ENCODE results near the gene WFDC10B.
"Not testable (repeated sequence)": the region's sequence is repeated elsewhere in the genome, so short reads cannot be mapped to it uniquely, and the experiment has no call there.

Gene WFDC10B

DNA sequence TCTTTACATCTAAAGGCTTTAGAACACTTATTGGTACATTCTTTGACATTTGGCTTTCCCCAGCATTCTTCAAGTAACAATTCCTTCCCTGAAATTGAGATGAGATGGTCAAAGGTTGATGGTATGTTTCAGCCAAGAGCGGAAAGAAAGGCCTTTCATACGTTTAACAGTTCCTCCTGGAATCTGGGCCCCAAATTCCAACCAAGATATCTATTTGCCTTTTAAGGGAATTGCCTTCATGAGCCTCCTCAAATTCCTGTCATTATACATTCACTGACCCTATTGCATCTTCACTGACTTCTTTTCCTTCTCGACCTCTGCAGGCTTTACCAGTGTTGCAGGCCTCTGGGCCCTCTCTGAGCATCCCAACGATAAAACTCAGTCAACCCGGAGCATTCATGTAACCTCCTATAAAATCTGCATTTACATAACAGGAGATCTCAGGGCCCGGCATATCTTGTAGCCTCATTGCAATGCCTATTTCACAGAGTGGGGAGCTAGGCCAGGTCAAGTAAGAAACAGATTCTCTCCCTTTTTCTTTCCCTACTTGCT lies 55.4 kb downstream of the WFDC10B start:
- DNase-seq (ENCODE audit: low read depth in 2 of 3, low spot score in 1 of 3), result no peak

- no peak for DNase-seq (ENCODE audit: low read depth in 2 of 3, low spot score in 1 of 3)
Observed at GRCh38 chr20:45647441-45648050, 57.3 kb downstream of the WFDC10B start.

DNA sequence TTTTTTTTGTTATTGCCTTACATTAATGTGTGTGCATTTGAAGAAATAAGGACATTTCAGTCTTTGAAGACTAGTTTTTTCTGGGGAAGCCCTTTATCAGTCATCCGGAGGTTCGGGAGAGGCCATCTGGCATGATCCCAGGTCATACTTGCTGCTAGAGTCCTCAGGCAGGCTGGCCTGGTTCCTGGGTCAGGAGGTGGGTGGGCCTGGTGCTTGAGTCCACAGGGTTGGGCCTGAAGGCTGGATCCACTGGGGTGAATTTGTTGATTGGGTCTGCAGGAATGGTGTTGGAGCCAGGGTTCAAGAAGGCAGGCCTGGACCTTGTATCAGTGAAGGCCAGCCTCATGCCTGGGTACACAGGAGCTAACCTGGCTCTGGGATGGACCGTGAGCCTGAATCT lies 57.9 kb downstream of the WFDC10B start:
- no peak for DNase-seq (ENCODE audit: low read depth in 2 of 3, low spot score in 1 of 3)

DNA sequence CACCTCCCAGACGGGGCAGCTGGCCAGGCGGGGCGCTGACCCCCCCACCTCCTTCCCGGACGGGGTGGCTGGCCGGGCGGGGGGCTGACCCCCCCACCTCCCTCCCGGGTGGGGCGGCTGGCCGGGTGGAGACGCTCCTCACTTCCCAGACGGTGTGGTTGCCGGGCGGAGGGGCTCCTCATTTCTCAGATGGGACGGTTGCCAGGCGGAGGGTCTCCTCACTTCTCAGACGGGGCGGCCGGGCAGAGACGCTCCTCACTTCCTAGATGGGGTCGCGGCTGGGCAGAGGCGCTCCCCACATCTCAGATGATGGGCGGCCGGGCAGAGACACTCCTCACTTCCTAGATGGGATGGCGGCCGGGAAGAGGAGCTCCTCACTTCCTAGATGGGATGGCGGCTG lies 59.0 kb downstream of the WFDC10B start:
- DNase-seq (ENCODE audit: low read depth in 2 of 3, low spot score in 1 of 3), result not testable (repeated sequence)

GRCh38 chr20:45641076-45641475 lies 63.7 kb downstream of the WFDC10B start:
- DNase-seq (ENCODE audit: low read depth in 2 of 3, low spot score in 1 of 3), result not testable (repeated sequence)

GRCh38 chr20:45639687-45640086 lies 65.1 kb downstream of the WFDC10B start:
- no peak for DNase-seq (ENCODE audit: low read depth in 2 of 3, low spot score in 1 of 3)

DNA sequence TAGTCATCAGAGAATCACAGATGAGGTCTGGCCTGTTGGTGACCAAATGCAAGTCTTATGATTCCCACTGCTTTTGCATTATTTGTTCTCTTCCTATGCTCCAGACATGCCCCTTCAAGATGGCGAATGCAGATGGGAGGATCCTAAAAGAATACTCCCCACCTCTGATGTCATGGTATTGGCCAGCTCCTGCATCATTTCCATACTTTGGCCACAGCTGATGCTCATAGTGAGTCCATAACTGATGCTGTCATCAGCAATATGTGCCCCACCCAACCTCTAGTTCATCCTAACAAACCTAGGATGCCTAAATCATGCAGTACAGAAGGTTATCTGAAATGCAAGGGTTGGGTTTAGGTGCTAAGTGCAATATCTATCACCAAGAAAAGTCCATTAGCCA lies 68.3 kb downstream of the WFDC10B start:
- no peak for DNase-seq (ENCODE audit: low read depth in 2 of 3, low spot score in 1 of 3)
